WTC11 (cell line): ENCODE data around the gene SHMT1. TPM values are rescaled to one million over a fixed set of nuclear protein-coding genes. Genes with fewer than 3 reads are reported as not detected.

Experiments used
- ATAC-seq: fragments of 200-7000 bp; cut with Tn5 transposase; 2 replicates; pipeline ENCODE4 v1.10.0; 2021; ENCODE audit warnings: mild to moderate bottlenecking, moderate library complexity
- CTCF ChIA-PET: fragments of 300-600 bp; sonication (Branson Sonifier 250); formaldehyde crosslinking; loops from one replicate; lab custom pipeline; 2021; ENCODE audit warnings: antibody characterized with exemption; lab: Charles Lee
- POLR2A ChIA-PET: fragments of 350-600 bp; sonication (Branson Sonifier 250); formaldehyde crosslinking; loops from one replicate; lab custom pipeline; 2021; ENCODE audit warnings: antibody characterized with exemption; lab: Charles Lee
- DNase-seq: peaks from one replicate; pipeline ENCODE4 v3.0.0; 2021; ENCODE audit warnings: low spot score
- H3K27ac Mint-ChIP-seq: 2 replicates; pipeline ENCODE4 v1.8.0; 2021; ENCODE audit warnings: mixed read lengths
- H3K27me3 Mint-ChIP-seq: 2 replicates; pipeline ENCODE4 v1.8.0; 2021; ENCODE audit warnings: low read depth, mild to moderate bottlenecking, moderate library complexity, mixed read lengths
- H3K36me3 Mint-ChIP-seq: 2 replicates; pipeline ENCODE4 v1.8.0; 2021; ENCODE audit warnings: mixed read lengths
- H3K4me1 Mint-ChIP-seq: 2 replicates; pipeline ENCODE4 v1.8.0; 2022; ENCODE audit warnings: mixed read lengths
- H3K4me3 Mint-ChIP-seq: 2 replicates; pipeline ENCODE4 v1.8.0; 2021; ENCODE audit warnings: mild to moderate bottlenecking, moderate library complexity, mixed read lengths
- H3K9me3 Mint-ChIP-seq: 2 replicates; pipeline ENCODE4 v1.8.0; 2021; ENCODE audit warnings: mixed read lengths
- ATF1 ChIP-seq: sonication (generic); formaldehyde crosslinking; IDR thresholded peaks from 2 replicates; pipeline ENCODE4 v1.8.1; 2023; ENCODE audit warnings: mild to moderate bottlenecking, moderate library complexity, missing genetic modification reagents
- ATF2 ChIP-seq: sonication (generic); formaldehyde crosslinking; IDR thresholded peaks from 2 replicates; pipeline ENCODE4 v1.8.1; 2022; ENCODE audit warnings: low read depth, missing genetic modification reagents, borderline replicate concordance
- E2F1 ChIP-seq: sonication (generic); formaldehyde crosslinking; IDR thresholded peaks from 2 replicates; pipeline ENCODE4 v1.8.0; 2022; ENCODE audit warnings: mild to moderate bottlenecking, missing genetic modification reagents
- ERG ChIP-seq: fragments of 250-450 bp; sonication (Bioruptor Pico); IDR thresholded peaks from 2 replicates; pipeline ENCODE4 v1.8.0; 2021; ENCODE audit warnings: mild to moderate bottlenecking
- ESRRA ChIP-seq: sonication (generic); formaldehyde crosslinking; IDR thresholded peaks from 2 replicates; pipeline ENCODE4 v1.8.1; 2022; ENCODE audit warnings: mild to moderate bottlenecking, missing genetic modification reagents, borderline replicate concordance
- FOXP4 ChIP-seq: sonication (generic); formaldehyde crosslinking; IDR thresholded peaks from 2 replicates; pipeline ENCODE4 v1.8.0; 2022; ENCODE audit warnings: mild to moderate bottlenecking, missing genetic modification reagents
- KAT7 ChIP-seq: sonication (generic); formaldehyde crosslinking; IDR thresholded peaks from 2 replicates; pipeline ENCODE4 v1.8.1; 2023; ENCODE audit warnings: missing genetic modification reagents, mild to moderate bottlenecking, borderline replicate concordance
- MLX ChIP-seq: sonication (generic); formaldehyde crosslinking; IDR thresholded peaks from 2 replicates; pipeline ENCODE4 v1.8.1; 2023; ENCODE audit warnings: mild to moderate bottlenecking, missing genetic modification reagents, moderate library complexity
- NR2C2 ChIP-seq: sonication (generic); formaldehyde crosslinking; IDR thresholded peaks from 2 replicates; pipeline ENCODE4 v1.8.0; 2022; ENCODE audit warnings: mild to moderate bottlenecking, missing genetic modification reagents
- OVOL2 ChIP-seq: fragments of 250-450 bp; sonication (Bioruptor Pico); IDR thresholded peaks from 2 replicates; pipeline ENCODE4 v1.9.0; 2021; ENCODE audit warnings: mild to moderate bottlenecking, borderline replicate concordance
- PRDM15 ChIP-seq: sonication (generic); formaldehyde crosslinking; IDR thresholded peaks from 2 replicates; pipeline ENCODE4 v1.8.0; 2022; ENCODE audit warnings: missing genetic modification reagents
- SOX15 ChIP-seq: fragments of 250-450 bp; sonication (Bioruptor Pico); IDR thresholded peaks from 2 replicates; pipeline ENCODE4 v1.9.0; 2021; ENCODE audit warnings: mild to moderate bottlenecking
- TEAD4 ChIP-seq: sonication (generic); formaldehyde crosslinking; IDR thresholded peaks from 2 replicates; pipeline ENCODE4 v1.8.0; 2022; ENCODE audit warnings: mild to moderate bottlenecking, missing genetic modification reagents
- ZNF317 ChIP-seq: sonication (generic); formaldehyde crosslinking; IDR thresholded peaks from 2 replicates; pipeline ENCODE4 v1.8.1; 2023; ENCODE audit warnings: low read depth, mild to moderate bottlenecking, moderate library complexity, missing genetic modification reagents, borderline replicate concordance
- ZNF512 ChIP-seq: sonication (generic); formaldehyde crosslinking; IDR thresholded peaks from 2 replicates; pipeline ENCODE4 v1.8.1; 2022; ENCODE audit warnings: missing genetic modification reagents, borderline replicate concordance
- ZSCAN18 ChIP-seq: fragments of 250-450 bp; sonication (Bioruptor Pico); IDR thresholded peaks from 2 replicates; pipeline ENCODE4 v2.1.2; 2022; ENCODE audit warnings: mild to moderate bottlenecking, moderate library complexity
- total RNA-seq: library from RNA; stranded (reverse); gene quantifications from 3 replicates; pipeline ENCODE4 v1.2.3, GENCODE V29; 2021

SHMT1 gene
- total RNA-seq, 1 experiment from 2014 or later = 49.2 TPM

- Mint-ChIP-seq H3K27ac (no peak overlapping the region), H3K9me3 (no peaks in the 10 kb centered on the region), H3K36me3 (peaks cover 78% of the 10 kb centered on the region), H3K27me3 (no peaks in the 10 kb centered on the region), H3K4me3 (no peak overlapping the region), H3K4me1 (no peaks in the 10 kb centered on the region)
- DNase-seq (no peak), ATAC-seq (no peak)
- no peak for TF ChIP-seq ZSCAN18 (CRISPR knock-in tag)
- TF ChIP-seq ZNF317 (CRISPR knock-in tag) = no peak
- no peak for TF ChIP-seq PRDM15 (CRISPR knock-in tag)
- TF ChIP-seq SOX15 (CRISPR knock-in tag) = no peak
- TF ChIP-seq MLX (CRISPR knock-in tag) = no peak
- TF ChIP-seq ERG (CRISPR knock-in tag) = no peak
- no peak for TF ChIP-seq ATF1 (CRISPR knock-in tag)
- TF ChIP-seq E2F1 (CRISPR knock-in tag) = no peak
- TF ChIP-seq ZNF512 (CRISPR knock-in tag) = no peak
- no peak for TF ChIP-seq OVOL2 (CRISPR knock-in tag)
- no peak for TF ChIP-seq NR2C2 (CRISPR knock-in tag)
- no peak for TF ChIP-seq KAT7 (CRISPR knock-in tag)
- TF ChIP-seq FOXP4 (CRISPR knock-in tag) = no peak
- no peak for TF ChIP-seq ESRRA (CRISPR knock-in tag)
- TF ChIP-seq ATF2 = no peak
- no peak for TF ChIP-seq TEAD4 (CRISPR knock-in tag)
- CTCF ChIA-PET = no interaction called here
- POLR2A ChIA-PET = no interaction called here
Observed at GRCh38 chr17:18291718-18292540, 71.4 kb downstream of the SHMT1 start.
